Uterus (tissue), 2 donors: ENCODE data around the gene ACKR2.

Experiments used
- POLR2A ChIP-seq, 2 donors: fragments of 450-650 bp; IDR thresholded peaks; one replicate each; pipeline ENCODE4 v1.6.1; 2016; ENCODE audit warnings: antibody characterized with exemption in 2 of 2, mild to moderate bottlenecking in 1 of 2, moderate library complexity in 1 of 2
- TF ChIP-seq, protein P1 (sequence below), 4 experiments: fragments of 200-600 bp in 2 of 4; fragments of 450-650 bp in 2 of 4; sonication (generic) in 2 of 4; IDR thresholded peaks; one replicate each; pipeline ENCODE4 v1.5.1; 2016 to 2019; ENCODE audit warnings: antibody characterized with exemption in 4 of 4, mild to moderate bottlenecking in 2 of 4, moderate library complexity in 1 of 4

- TF ChIP-seq, protein P1, sequence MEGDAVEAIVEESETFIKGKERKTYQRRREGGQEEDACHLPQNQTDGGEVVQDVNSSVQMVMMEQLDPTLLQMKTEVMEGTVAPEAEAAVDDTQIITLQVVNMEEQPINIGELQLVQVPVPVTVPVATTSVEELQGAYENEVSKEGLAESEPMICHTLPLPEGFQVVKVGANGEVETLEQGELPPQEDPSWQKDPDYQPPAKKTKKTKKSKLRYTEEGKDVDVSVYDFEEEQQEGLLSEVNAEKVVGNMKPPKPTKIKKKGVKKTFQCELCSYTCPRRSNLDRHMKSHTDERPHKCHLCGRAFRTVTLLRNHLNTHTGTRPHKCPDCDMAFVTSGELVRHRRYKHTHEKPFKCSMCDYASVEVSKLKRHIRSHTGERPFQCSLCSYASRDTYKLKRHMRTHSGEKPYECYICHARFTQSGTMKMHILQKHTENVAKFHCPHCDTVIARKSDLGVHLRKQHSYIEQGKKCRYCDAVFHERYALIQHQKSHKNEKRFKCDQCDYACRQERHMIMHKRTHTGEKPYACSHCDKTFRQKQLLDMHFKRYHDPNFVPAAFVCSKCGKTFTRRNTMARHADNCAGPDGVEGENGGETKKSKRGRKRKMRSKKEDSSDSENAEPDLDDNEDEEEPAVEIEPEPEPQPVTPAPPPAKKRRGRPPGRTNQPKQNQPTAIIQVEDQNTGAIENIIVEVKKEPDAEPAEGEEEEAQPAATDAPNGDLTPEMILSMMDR (IDR thresholded peaks at IDR 0.05): no peak
- TF ChIP-seq POLR2A (IDR thresholded peaks at IDR 0.05): no peak
Observed at GRCh38 chr3:42855219-42855546, 45.9 kb downstream of the ACKR2 start.
